GM10248 (cell line): ENCODE results near the gene CACNA2D3.

ENCODE experiments used
- CTCF ChIA-PET: fragments of 300-600 bp; sonication (Branson Sonifier 250); formaldehyde crosslinking; extraction: SDS; loops from one replicate; lab custom pipeline; 2021; ENCODE audit warnings: antibody characterized with exemption; lab: Yijun Ruan, JAX
- POLR2A ChIA-PET: fragments of 350-650 bp; sonication (Branson Sonifier 250); formaldehyde crosslinking; extraction: SDS; loops from one replicate; lab custom pipeline; 2020; ENCODE audit warnings: antibody characterized with exemption; lab: Yijun Ruan, JAX
- DNase-seq: peaks from one replicate; pipeline ENCODE4 v3.0.0; 2012; ENCODE audit errors: extremely low spot score
- TF ChIP-seq, protein P1 (sequence below): IDR thresholded peaks from 2 replicates; pipeline ENCODE4 v1.5.1; 2012; ENCODE audit warnings: mild to moderate bottlenecking, low read depth; ENCODE audit errors: extremely low read depth, missing control alignments, control extremely low read depth

CACNA2D3 gene

DNA sequence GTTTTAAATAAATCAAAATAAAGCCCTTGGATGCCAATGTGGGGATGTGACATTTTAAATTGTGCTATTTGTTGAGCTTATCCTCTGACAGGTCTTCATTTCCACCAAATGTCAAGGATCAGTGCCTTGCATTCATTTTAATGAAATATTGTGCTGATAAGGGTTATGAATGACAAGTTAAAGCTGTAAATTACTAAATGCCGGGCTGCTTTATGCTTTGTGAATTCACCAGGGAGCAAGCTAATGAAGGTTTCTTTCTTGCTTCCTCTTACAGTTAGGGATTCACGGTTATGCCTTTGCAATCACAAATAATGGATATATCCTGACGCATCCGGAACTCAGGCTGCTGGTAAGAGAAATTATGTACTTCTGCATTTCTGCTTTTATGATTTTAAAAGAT, 723.8 kb downstream of the CACNA2D3 start:
- DNase-seq = no peak
- TF ChIP-seq, protein P1, sequence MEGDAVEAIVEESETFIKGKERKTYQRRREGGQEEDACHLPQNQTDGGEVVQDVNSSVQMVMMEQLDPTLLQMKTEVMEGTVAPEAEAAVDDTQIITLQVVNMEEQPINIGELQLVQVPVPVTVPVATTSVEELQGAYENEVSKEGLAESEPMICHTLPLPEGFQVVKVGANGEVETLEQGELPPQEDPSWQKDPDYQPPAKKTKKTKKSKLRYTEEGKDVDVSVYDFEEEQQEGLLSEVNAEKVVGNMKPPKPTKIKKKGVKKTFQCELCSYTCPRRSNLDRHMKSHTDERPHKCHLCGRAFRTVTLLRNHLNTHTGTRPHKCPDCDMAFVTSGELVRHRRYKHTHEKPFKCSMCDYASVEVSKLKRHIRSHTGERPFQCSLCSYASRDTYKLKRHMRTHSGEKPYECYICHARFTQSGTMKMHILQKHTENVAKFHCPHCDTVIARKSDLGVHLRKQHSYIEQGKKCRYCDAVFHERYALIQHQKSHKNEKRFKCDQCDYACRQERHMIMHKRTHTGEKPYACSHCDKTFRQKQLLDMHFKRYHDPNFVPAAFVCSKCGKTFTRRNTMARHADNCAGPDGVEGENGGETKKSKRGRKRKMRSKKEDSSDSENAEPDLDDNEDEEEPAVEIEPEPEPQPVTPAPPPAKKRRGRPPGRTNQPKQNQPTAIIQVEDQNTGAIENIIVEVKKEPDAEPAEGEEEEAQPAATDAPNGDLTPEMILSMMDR = no peak
- POLR2A ChIA-PET = no interaction called here
- CTCF ChIA-PET = interaction anchor here (0.9 to 2.1 kb wide), 2 partner anchors 9 to 15 kb away, joined by 4 to 7 read pairs; no protein-coding TSS in a partner anchor

- DNase-seq = no peak
- CTCF ChIA-PET = no interaction called here
- POLR2A ChIA-PET = no interaction called here
- TF ChIP-seq, protein P1 = no peak
Measured at GRCh38 chr3:54847361-54847760, 725.0 kb downstream of the CACNA2D3 start.

DNA sequence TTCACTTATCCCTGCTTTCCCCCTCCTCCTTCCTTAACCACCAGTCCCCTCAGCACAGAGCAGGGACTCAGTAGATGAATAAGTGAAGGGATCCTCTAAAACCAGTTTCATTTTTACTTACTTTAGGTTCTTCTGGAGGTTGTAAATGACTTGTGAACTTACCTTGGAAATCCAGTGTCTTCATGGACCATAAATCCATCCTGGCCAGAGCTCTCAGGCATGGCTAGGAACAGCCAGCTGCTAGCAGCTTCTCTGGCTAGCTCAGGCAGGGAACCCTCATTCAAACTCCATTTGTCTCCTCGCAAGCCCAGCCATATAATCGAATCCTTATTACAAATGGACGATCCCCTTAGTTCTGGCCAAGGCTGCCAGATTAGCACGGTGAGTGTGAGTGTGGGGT, 727.0 kb downstream of the CACNA2D3 start:
- no peak for DNase-seq
- POLR2A ChIA-PET = no interaction called here
- TF ChIP-seq, protein P1 = no peak
- CTCF ChIA-PET = interaction anchor here (1.6 to 1.7 kb wide), 2 partner anchors 9 to 1403 kb away, joined by 4 to 5 read pairs; no protein-coding TSS in a partner anchor

DNA sequence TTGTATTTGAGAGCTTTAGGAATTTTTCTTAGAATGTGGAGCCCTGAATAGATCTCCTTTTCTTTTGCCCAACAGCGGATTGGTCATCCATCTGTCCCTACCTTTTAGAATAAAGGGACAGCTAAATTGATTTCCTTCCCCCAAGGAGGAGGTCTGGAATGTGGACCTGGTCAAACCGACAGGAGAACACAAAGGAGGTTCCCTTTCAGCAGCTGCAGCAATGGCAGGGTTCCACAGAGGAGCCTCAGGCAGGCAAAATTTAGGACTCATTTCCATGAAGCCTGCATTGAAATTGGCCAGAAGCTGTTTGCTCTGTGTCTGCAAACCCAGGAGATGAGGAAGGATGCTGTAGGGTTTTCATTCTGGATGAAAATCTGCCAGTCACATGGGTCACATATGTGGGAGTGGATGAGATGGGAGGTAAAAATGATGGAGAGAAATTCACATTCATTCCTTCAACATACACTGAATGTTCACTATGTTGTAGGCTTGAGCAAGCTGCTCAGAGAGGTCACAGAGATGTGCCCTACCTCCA, 728.2 kb downstream of the CACNA2D3 start:
- TF ChIP-seq, protein P1 = no peak
- POLR2A ChIA-PET = no interaction called here
- DNase-seq = no peak
- CTCF ChIA-PET = interaction anchor here (1.6 to 1.7 kb wide), 2 partner anchors 10 to 1402 kb away, joined by 4 to 5 read pairs; no protein-coding TSS in a partner anchor

DNA sequence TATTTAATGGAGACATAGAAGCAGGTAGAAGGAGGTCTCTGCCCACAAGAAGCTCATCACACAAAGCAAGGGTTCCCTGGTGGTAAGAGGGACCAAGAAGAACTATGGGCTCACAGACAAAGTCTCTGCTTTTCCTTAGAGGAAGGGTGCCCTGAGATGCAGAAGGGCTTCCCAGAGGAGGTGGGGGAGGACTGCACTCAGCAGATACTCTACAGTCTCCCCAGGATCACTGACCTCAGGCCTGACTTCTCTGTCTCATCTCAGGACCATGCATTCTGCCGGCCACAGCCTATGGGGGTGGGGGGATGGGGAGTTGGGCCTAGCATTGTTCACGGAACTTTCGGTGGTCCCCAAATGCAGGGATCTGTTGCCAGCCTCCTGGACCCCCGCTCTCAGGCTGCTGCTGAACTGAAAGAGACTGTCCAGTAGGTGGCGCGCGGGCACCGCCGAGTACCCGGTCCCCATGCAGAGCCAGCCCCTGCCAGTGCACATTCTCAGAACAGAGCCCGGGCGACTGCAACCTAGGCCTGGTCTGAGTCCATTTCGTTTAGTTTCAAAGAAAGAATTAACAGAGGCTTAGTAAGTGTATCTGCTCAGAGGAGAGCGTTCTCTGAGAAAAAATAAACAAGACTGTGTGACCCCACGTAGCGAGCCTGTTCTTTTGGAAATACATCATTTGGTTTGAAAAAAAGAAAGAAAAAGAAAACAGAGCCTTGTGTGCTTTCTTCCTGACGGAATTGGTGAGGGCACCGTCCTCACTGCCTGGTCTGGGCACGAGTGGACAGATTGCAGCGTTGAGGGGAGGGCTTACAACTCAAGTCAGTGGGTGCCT, 731.4 kb downstream of the CACNA2D3 start:
- TF ChIP-seq, protein P1 = peak; percentile 75
- POLR2A ChIA-PET = no interaction called here

DNA sequence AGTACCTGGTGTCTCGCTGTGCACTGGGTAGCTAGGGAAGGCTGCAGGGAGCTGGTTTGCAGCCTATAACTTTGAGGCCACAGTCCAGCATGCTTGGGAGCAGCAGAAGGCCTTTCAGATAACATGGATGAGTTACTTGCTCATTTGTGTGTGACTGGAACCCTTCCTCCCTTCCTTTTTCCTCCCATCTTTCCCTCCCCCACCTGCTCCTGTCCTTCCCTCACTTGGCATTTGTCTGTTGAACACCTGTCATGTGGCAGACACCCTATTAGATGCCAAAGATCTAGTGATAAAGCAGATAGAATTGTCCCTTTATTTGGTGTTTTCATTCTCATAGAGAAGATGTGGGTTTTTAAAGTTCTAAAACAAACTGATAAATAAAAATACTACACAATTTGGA, 733.9 kb downstream of the CACNA2D3 start:
- POLR2A ChIA-PET = no interaction called here
- DNase-seq = no peak
- CTCF ChIA-PET = interaction anchor here (2.5 kb wide), 1 partner anchor 866 kb away, joined by 7 read pairs; no protein-coding TSS in a partner anchor

More for the DNA sequence above, 731.4 kb downstream of the CACNA2D3 start:
- DNase-seq = peak; percentile 75
- CTCF ChIA-PET = interaction anchor here (0.7 to 2.5 kb wide), 23 partner anchors 8 to 1487 kb away, joined by 3 to 9 read pairs (median 3); no protein-coding TSS in a partner anchor

More for the DNA sequence above, 733.9 kb downstream of the CACNA2D3 start:
- TF ChIP-seq, protein P1 = no peak
